Neural crest cell (in vitro differentiated cells): ENCODE data around the gene NRG3. TPM values are rescaled to one million over a fixed set of nuclear protein-coding genes. Genes with fewer than 3 reads are reported as not detected.

Source experiments
- DNase-seq: peaks from one replicate; pipeline ENCODE4 v3.0.0; 2021; ENCODE audit warnings: low read depth, mixed read lengths, low spot score
- H3K27ac Mint-ChIP-seq: one replicate; pipeline ENCODE4 v1.8.0; 2021; ENCODE audit warnings: mild to moderate bottlenecking, mixed read lengths; ENCODE audit not compliant: unreplicated experiment
- H3K27me3 Mint-ChIP-seq: 2 replicates; pipeline ENCODE4 v1.8.0; 2021; ENCODE audit warnings: low read depth, mild to moderate bottlenecking, mixed read lengths
- H3K36me3 Mint-ChIP-seq: 2 replicates; pipeline ENCODE4 v1.8.0; 2021; ENCODE audit warnings: low read depth, mild to moderate bottlenecking, mixed read lengths
- H3K4me1 Mint-ChIP-seq: 2 replicates; pipeline ENCODE4 v1.8.0; 2021; ENCODE audit warnings: mixed read lengths
- H3K4me3 Mint-ChIP-seq: one replicate; pipeline ENCODE4 v1.8.0; 2021; ENCODE audit warnings: mild to moderate bottlenecking, mixed read lengths
- H3K9me3 Mint-ChIP-seq: 2 replicates; pipeline ENCODE4 v1.8.0; 2021; ENCODE audit warnings: mixed read lengths
- CTCF ChIP-seq: fragments of 200-600 bp; sonication (generic); conservative IDR thresholded peaks from 2 replicates; pipeline ENCODE4 v1.5.0; 2021; ENCODE audit warnings: antibody characterized with exemption, mild to moderate bottlenecking
- total RNA-seq: library from RNA; stranded (reverse); gene quantifications from 2 replicates; pipeline ENCODE4 v1.2.1, GENCODE V29; 2021

NRG3 gene
- total RNA-seq, 1 donor from 2014 or later, result 3.1 TPM

DNA sequence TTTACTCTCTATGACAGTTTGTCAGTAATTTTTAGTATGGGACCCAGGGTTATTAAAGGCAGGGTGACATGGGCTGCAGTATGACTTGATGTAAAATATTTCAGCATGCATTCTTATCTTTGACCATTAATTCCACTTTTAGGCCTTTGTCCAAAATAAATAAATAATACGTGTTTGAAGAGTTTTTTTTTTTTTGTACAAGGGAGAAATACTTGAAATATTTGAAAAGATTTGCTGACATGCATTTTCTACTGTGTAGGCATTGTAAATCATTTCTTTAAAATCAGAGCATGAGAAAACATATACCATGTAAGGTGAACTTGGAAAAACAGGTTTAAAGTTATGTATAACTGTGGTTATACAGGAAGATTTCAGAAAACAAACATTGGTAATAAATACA, 23.5 kb downstream of the NRG3 start:
- H3K4me1 Mint-ChIP-seq, result no peaks in the 10 kb centered on the region
- no peaks in the 10 kb centered on the region for H3K36me3 Mint-ChIP-seq
- H3K27ac Mint-ChIP-seq, result no peak overlapping the region
- TF ChIP-seq CTCF, result no peak
- no peaks in the 10 kb centered on the region for H3K9me3 Mint-ChIP-seq
- no peak for DNase-seq
- H3K27me3 Mint-ChIP-seq, result no peaks in the 10 kb centered on the region
- H3K4me3 Mint-ChIP-seq, result no peak overlapping the region

DNA sequence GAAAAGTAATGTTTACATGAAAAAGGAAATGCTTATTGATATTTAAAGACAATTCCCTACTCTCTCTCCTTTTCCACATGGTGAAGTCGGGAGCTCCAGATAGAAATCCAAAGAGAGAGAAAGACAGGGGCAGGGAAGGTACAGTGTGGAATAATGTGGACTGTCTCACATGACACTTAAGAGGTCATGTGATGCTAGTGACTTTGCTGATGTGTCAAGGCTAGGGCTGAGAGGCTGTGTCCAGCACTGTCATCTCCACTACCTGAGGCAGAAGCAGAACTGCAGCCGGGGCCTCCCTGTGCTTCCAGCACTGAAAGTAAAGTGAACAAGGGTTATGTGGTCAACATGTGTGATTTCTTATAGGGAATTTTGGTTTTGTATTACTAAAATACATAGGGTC, 26.0 kb downstream of the NRG3 start:
- H3K36me3 Mint-ChIP-seq, result no peaks in the 10 kb centered on the region
- no peak overlapping the region for H3K27ac Mint-ChIP-seq
- H3K4me1 Mint-ChIP-seq, result no peaks in the 10 kb centered on the region
- no peak for DNase-seq
- no peak overlapping the region for H3K4me3 Mint-ChIP-seq
- no peak for TF ChIP-seq CTCF
- H3K9me3 Mint-ChIP-seq, result no peaks in the 10 kb centered on the region
- no peaks in the 10 kb centered on the region for H3K27me3 Mint-ChIP-seq

- H3K36me3 Mint-ChIP-seq, result no peaks in the 10 kb centered on the region
- no peak overlapping the region for H3K4me3 Mint-ChIP-seq
- TF ChIP-seq CTCF, result no peak
- DNase-seq, result no peak
- H3K27ac Mint-ChIP-seq, result no peak overlapping the region
- no peaks in the 10 kb centered on the region for H3K9me3 Mint-ChIP-seq
- H3K4me1 Mint-ChIP-seq, result no peaks in the 10 kb centered on the region
- H3K27me3 Mint-ChIP-seq, result no peaks in the 10 kb centered on the region
Observed at GRCh38 chr10:81903472-81903871, 28.5 kb downstream of the NRG3 start.

DNA sequence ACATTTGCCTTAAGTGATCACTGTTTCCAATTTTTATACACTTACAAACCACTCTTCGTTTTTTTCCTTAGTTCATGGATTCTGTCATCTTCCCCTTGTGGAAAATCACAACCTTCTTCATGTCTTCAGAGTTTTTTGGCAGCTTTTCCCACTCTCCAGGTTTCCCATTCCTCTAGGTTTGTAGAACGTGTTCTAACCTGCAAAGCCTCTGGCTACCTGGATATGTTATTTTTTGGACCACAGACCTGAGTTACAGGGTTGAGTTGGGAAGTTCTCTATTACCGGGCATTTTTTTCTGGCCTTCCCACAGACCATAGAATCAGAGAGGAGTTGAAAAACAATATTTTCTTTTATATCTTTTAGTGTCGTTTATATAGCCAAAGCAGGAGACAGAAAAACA, 30.2 kb downstream of the NRG3 start:
- Mint-ChIP-seq H3K9me3 (no peaks in the 10 kb centered on the region), H3K27me3 (no peaks in the 10 kb centered on the region), H3K27ac (no peak overlapping the region), H3K4me1 (no peaks in the 10 kb centered on the region), H3K36me3 (no peaks in the 10 kb centered on the region), H3K4me3 (no peak overlapping the region)
- no peak for TF ChIP-seq CTCF
- no peak for DNase-seq

DNA sequence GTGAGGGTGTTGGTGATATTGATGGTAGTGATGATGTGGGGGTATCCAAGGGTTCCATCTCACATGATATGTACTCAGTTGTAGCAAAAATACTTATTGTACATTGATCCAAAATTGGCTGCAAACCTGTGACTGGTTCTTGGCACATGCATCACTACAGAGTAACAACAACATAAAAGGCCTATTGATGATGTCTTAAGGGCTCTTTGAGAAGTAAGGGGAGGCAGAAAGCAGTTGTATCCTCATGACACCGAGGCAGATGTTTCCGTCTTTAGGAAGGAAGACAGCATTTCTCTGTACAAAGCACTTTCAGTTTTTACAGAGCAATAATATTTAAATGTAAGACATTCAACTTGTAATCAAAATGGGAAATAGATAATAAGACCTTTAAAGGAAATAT, 34.5 kb downstream of the NRG3 start:
- TF ChIP-seq CTCF, result no peak
- no peaks in the 10 kb centered on the region for H3K36me3 Mint-ChIP-seq
- no peaks in the 10 kb centered on the region for H3K27me3 Mint-ChIP-seq
- no peaks in the 10 kb centered on the region for H3K9me3 Mint-ChIP-seq
- H3K27ac Mint-ChIP-seq, result no peak overlapping the region
- no peak overlapping the region for H3K4me3 Mint-ChIP-seq
- H3K4me1 Mint-ChIP-seq, result no peaks in the 10 kb centered on the region
- DNase-seq, result no peak

DNA sequence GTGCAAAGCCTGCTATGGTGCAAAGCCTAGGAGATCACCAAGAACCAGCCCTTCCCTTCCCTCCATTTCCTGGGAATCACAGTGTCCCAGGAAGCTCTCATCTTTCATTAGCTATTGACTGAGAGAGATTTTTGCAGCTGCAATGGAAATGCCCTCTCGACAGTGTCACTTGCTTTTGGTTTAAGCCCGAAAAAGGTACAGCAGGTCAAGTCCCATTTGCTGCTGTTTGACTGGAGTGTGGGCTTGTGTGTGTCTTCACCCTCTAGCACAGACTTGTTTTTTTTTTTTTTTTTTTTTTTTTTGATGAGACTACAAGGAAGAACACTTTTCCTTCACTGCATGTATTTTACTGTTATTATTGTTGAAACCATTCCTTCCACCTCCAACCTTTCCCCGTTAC, 36.3 kb downstream of the NRG3 start:
- H3K27ac Mint-ChIP-seq, result no peak overlapping the region
- no peaks in the 10 kb centered on the region for H3K4me1 Mint-ChIP-seq
- no peak overlapping the region for H3K4me3 Mint-ChIP-seq
- no peaks in the 10 kb centered on the region for H3K9me3 Mint-ChIP-seq
- DNase-seq, result no peak
- TF ChIP-seq CTCF, result no peak
- H3K36me3 Mint-ChIP-seq, result no peaks in the 10 kb centered on the region
- H3K27me3 Mint-ChIP-seq, result no peaks in the 10 kb centered on the region
